Measurements from ENCODE around the gene TPD52L1.

Gene TPD52L1

DNA sequence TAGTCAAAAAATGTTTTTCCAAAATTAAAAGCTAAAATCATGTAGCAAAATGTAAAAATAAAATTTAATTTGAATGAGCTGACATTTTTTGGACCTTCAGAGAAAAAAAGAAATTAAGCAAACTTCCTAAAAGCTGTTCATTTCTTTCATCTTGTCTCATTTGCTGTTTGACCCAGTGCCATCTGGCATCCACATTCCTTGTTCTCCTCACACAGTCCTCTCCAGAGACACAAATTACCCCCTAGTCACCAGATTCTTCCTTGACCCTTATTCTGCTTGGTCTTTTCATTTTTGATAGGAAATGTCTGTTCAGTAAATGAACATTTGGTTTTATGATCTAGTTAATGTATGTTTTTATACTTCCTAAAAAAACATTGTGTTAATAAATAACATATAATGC is 93.0 kb downstream of the TPD52L1 start:
- no peak for DNase-seq

DNA sequence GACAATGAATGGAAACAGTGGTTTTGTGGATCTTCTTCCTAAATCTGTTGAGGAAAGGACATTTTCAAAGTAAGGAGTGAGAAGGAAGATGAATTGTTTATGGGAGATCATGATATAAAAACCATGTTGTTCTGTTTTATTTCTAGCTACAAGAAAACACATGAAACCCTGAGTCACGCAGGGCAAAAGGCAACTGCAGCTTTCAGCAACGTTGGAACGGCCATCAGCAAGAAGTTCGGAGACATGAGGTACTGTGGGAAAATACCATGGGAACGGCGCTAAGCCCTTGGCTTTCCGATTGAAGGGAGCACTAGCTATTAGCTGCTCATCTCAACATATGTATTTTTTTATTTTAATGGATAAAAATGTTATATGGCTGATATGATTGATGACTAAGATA is 94.6 kb downstream of the TPD52L1 start:
- DNase-seq: no peak

DNA sequence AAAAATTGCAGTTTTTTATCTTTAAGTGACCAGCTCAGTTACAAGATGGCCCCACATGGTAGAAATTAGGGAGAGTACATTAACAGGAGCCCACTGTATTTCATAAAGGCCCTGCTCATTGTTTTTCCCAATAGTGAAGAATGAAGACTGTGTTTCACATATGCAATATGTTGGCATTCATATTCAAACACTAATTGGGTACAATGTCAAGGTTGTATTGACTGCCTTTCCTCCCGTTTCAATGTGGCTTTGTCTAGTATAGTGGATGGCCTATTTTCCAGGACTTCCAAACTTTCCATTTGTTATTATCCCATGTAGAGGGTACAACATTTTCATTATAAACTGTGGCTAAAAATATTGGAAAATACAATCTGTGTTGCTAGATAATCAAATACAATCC is 96.9 kb downstream of the TPD52L1 start:
- no peak for DNase-seq

DNA sequence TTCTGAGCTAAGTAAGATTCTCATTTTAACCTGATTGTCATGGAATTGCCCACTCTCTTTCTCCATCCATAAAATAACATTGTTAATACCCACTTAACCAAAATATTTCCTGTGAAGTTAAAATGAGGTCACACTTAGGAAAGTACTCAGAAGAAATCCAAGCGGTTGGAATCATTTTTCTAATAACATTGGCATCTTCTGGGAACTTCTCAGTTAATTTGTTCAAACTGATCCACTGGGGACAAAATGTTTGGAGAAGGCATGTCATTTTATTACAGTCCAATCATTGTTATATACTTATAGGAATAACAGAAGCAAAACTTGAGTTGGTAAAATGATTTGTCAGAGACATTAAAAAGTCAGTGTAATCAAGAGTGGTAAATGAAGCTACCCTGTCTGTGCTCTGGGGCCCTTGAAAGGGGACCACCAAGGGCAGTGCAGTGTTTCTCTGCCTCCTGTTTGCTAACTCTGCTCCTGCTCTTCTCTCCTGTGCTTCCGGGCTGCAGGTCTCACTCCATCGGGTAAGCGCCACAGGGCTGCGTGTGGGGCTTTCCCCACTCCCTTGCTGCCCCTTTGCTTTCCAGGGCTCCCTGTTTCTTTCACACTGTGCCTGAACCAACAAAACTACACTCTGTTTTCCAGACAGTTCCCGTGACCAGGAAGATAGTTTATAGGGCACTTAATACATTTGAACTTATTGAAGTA is 98.1 kb downstream of the TPD52L1 start:
- DNase-seq: no peak

DNA sequence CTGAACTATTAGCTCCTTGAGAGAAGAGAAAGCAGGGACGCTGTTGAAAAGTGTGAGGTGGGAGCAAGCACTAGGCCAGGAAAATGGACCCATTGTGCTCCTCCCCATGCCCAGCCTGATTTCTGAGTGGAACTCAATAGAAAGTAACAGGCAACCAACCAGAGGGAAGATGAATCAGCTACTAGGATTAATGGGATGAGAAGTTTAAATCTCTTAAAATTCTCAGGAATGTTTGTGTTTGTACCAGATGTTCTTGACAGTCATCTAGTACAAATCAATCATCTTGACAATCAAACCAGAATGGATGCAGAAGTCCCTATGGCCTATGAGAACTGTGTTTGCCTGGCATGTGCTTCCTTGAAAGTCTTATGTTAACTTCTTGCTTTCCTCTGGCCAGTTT is 99.3 kb downstream of the TPD52L1 start:
- no peak for DNase-seq

DNA sequence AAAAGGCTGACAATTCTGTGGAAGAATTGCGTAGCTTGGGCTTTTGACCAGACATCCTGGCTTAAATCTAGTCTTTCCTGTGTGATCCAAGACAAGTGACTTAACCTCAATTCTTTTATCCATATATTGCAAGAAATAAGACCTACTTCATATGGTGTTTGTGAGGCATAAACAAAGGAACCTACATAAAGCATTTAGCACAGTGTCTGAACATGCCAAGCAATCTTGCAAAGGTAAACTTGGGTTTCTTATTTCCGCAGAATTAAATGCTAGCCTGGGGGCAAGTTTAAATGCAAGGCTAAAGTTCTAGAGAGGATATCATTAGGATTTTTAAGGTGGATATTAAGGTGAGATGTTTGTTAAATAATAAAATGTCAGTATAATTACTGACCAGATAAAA is 100.3 kb downstream of the TPD52L1 start:
- no peak for DNase-seq

DNA sequence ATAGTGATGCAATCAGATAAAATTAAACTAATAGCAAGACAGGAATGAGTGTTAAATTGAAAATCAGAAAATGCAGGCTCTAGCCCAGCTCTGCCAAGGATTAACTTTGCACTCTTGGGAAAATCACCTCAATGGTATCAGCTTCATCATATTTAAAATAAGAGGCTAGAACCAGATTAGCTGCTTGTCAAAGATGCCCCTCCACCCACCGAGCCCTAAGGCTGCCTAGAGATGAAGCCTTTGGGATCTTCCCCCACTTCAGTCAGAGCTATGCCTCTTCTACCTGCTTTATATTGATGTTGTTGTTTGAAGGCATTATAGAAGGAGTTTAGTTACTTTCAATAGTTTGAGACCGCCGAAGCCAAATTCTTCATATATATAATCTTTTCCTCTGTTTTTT is 100.7 kb downstream of the TPD52L1 start:
- DNase-seq: no peak

DNA sequence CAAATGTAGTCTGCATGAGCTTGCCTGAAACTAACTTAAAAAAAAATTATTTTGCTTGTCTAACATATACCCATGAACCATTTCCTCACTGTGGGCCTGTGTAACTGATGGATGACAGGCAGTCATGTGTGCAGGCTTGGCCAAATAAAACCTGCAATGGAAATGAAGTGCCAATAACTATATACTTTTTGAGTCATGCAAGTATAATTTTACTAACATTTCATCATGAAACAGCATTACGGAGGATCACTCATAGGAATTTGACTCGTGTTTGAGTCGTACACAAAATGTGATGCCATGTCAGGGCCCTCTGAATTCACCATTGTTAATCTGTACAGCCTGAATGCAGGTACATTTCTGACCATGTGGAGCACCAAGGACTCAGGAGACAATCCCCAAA is 101.6 kb downstream of the TPD52L1 start:
- no peak for DNase-seq

DNA sequence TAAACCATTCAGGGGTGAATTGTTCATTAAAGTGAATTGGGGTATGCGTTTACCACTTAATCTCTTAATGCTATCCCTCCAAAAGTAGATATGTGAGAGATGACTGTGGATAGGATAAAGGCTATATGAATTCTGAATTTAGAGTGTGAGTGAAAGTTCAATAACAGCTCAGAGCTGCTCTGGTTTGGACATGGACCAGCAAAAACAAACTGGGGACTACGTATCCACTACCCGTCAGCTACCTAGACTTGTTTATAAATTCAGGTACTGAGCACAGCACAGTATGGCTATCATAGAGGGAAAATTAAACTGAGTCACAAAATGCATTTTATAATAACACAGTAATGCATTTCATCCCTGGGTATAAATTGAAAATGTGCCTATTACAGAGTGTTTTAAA is 103.8 kb downstream of the TPD52L1 start:
- no peak for DNase-seq

DNA sequence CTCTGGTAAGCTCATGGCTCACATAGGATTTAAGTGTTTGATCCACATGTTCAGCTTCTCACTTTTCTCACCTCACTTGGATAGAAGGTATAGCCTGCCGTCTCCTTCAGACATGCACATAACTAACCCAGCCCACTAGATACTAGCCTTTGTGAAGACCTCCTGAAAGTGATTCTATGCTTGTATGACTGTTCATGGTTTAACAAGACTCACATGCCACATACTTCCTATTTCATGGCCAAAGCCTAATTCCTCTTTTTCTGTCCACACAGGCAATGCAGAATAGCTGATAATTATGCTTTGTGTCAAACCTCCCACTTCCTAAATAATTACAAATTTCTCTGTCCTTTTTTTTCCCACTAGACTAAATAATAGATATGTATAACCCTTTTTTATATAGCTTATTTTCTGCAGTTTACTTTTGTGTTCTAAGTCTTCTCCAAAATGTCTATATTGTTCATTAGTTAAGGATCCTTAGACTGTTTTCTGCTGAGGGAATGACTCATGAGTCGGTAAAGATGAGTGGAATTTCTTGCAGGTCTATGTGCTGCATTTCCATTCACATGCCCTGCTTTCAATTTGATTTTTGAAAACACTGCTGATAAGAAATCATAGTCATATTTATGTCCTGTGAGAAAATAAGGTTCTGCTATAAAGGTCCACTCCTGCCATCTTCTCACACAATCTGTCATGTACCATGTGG is 105.2 kb downstream of the TPD52L1 start:
- no peak for DNase-seq

DNA sequence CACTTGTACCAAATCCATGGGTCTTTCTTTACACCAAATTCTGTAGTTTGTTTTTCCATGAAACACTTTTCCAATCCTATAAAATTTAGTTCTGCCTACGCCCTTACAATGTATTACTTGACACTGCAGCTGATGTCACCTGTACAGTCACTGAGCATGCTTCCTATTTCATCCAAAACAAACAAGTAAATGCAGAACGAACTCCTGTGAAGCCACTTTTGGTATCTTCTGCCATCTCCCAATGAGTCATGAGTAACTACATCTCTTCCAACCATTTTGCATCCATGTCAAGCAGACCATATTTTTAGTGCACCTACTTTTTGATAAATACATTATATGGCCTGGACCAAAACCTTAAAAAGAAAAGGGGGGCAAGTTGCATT is 105.8 kb downstream of the TPD52L1 start:
- DNase-seq: no peak

DNA sequence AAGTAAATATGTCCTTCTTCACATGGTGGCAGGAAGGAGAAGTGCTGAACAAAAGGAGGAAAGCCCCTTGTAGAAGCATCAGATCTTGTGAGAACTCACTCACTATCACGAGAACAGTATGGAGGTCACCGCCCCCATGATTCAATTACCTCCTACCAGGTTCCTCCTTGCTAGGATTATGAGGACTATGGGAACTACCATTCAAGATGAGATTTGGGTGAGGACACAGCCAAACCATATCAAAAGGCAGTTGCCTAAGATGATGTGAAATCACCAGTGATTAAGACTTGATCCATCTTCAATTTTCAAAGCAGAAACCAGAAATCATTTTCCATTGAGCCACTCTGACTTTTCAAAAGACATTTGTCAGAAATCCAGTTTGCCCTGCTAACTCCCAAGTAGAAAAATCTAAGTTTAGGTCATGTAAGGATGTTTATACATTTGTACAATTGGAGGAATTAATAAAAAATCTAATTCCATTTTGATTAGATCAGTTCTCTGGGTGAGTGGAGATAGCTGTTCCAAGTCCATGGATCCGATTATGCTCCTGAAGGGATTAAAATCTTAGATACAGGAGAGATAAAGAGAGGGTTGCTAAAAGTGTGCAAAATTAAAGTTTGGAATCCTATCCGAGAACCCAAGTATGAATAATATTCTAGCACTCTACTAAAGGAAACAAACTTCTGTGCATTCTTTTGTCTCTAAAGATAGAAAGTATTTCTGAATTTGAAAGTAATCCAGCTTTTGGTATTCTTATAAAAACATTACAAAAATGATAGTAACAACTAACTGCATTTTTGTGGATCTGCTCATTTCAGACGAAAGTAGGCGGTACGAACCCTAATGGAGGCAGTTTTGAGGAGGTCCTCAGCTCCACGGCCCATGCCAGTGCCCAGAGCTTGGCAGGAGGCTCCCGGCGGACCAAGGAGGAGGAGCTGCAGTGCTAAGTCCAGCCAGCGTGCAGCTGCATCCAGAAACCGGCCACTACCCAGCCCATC is 108.7 kb downstream of the TPD52L1 start:
- no peak for DNase-seq

DNA sequence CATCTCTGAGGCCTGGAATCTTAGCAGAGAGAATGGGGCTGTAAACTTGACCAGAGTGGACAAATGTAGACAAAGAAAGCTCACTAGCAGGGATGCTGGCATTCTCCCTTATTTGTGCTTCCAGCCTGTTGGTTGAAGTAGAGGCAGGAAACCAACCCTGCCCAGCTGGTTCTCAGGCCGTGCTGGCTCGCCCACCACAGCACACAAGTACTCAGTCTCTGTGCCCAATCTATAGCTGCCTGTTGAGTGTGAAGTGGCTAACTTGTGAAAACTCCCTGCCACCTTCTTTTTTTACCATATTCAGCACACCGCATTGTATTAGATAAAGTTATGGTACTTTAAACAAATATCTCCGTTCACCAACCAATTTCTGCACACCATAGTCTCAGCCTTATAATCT is 110.9 kb downstream of the TPD52L1 start:
- DNase-seq: no peak

DNA sequence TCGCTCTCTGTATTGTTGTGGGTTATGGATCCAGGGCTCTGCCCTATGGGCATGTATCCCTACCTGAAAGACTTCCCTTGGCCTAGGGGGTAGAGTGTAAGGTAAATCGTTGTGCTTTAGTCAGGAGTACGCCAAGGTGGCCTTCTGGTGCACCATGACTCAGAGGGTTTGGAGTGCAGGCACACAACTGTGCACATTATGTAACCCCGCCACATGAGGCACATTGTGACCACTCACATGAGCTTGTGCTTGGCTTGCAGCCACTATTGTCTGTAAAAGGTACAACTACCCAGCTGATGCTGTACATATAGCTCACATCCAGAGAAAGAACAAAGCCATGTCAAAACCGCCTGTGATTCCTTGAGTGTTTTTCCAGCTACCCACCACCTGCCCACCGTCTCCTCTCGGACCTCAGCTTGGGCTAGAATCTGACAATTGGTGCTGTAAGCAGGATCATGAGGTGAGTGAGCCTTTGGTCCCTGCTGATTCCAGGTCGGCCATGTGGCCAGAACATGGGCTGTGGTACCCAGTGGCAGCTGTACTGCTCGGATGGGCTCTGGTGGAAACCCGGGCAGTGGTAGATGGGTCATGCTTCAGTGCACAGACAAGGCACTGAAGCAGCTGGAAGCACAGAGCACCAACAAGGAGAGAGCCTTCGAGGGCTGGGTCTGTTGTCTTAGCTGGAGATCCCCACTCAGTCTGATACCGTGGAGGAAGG is 114.4 kb downstream of the TPD52L1 start:
- no peak for DNase-seq

DNA sequence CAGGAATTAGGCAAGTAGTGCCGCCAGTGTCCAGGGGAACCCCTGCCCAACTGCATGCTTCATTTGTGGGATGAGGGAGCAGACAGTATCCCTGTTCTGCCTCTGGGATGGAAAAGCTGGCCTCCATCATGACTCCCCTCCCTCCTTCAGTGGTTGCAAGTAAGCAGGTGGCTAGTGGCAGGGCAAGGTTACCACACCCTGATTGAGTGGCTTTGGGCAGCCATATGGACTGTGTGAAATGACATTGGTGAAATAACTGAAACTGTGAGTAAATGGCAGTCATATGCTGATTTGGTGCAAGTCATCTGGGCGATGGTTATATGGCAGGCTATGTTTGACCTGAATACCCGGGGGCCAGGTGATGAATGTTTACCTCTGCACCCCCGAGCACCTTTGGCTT is 115.2 kb downstream of the TPD52L1 start:
- DNase-seq: no peak

DNA sequence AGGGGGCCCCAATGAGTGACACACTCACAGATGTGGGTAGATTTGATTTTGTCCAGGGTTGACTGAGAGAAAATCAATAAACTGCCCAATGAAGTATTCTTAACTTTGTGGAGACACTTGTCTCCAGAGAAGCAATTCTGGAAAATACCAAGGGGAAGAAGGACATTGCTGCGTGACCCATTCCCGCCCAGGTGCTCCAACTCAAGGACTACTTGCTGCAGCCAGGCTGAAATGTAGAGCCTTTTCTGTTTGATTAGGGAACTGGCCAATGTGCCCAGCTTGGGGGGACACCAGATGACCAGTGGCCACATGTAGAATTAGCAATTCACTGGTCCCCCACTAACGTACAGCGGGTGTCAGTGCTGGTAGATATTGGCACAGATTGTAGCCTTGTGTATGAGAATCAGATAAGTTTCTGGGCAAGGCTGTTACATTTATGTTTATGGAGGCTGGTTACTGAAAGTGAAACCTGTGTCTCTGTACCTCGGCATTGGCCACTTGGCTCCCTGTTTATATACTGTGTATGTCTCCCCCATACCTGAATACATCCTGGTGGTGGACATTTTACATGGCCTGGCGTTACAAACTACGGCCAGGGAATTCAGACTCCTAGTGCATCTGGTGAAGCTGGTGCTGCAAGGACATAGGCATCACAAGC is 115.9 kb downstream of the TPD52L1 start:
- no peak for DNase-seq

DNA sequence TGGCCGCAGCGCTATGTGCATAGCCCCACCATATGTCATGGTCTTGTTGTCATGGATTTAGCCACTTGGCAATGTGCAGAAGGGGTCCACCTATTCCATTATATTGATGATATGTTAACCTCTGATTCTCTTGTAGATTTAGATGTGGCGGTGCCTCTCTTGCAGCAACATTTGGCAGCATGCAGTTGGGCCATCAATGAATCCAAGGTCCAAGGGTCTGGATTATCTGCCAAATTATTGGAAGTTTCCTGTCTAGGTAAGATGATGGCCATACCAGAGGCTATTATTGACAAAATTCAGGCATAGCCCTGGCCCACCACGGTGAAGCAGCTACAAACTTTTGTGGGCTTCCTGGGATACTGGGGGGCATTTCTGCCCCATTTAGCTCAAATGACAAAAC is 116.8 kb downstream of the TPD52L1 start:
- DNase-seq: no peak

DNA sequence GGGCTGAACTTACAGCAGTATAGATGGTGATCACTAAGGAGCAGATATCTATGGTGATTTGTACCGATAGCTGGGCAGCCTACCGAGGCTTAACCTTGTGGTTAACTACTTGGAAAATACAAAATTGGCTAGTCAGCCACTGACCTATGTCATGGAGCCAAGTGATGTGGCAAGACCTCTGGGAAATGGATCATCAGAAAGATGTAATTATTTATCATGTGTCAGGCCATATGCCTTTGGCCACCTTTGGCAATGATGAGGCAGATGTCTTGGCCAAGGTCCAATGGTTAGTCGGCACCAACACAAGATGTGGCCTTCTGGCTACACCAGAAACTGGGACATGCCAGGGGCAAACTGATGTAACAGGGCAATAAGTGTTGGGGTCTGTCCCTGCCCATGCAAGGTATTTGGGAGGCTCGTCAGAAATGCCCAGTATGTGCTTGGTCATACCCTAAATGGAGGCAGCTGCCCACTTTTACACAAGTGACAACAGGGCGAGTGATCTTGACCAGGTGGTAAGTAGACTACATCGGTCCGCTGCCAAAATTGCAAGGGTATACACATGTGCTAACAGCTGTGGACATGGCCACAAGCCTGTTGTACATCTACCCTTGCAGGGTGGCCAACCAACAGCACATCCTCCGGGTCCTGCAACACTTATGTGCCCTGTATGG is 118.0 kb downstream of the TPD52L1 start:
- no peak for DNase-seq

DNA sequence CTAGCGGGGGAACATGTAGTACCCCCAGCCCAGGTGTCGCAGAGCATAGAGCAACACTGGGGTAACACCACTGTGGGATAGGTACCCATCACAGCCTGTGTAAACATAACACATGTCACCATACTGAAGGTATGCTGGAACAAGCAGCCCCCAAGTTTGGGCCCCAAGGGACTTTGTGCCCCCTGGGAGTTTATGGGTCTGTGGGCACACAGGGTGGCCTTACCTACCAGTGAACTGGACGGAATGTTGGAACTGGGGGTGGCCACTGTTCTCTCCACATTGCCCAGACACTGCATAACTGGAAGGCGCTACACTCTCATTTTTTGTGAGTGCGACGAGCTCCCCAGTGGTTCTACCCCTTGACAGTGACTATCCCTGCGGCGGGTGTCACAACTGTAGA is 119.7 kb downstream of the TPD52L1 start:
- DNase-seq: no peak

DNA sequence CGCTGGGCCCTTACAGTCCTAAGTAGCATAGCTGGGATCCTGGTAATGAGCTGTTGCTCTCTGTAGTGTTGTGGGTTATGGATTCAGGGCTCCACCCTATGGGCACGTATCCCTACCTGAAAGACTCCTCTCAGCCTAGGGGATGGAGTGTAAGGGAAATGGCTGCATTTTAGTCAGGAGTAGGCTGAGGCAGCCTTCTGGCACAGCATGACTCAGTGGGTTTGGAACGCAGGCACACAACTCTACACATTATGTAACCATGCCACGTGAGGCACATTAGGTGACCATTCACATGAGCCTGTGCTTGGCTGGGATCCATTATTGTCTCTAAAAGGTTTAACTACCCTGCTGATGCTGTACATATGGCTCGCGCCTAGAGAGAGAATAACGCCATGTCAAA is 120.4 kb downstream of the TPD52L1 start:
- no peak for DNase-seq

DNA sequence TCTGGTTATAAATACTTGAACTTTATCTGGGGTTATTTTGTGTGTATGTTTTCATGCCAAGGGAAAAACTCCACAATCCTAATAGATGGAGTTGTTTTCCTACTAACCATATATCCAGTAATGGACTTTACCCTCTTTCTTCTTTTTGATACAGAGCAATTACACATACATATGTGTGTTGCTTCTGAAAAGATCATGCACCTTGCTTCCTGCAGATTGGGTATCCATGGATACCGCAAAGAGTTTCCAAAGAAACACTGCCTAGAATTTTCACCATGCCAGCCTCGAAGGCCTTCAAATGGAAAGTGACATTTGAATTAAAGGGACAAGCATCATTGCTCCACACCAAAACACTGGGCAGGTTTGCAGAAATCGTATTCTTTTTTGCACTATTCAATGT is 121.4 kb downstream of the TPD52L1 start:
- no peak for DNase-seq

DNA sequence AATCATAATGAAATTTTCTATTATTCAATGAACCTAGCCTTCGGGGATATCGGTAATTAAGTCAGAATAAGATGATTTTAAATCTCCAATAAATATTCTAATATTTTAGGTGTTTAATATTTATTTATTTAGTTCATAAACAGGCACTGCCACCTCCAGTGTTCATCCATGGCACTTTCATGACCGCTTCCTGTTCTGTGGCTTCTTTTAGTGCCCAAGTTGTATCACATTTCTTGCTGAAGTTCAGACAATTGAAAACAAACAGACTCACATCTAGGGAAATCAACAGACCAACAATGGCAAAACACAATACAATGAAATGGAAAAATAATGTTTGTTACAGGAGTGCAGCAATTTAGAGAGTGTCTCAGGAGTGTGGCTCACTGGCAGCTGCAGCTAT is 122.2 kb downstream of the TPD52L1 start:
- DNase-seq: no peak

All from activated effector memory CD4-positive, alpha-beta T cell treated with Interleukin-2 at 50 U/mL for 16 hours (primary cell).